Sigmoid colon (tissue), 4 donors: ENCODE results near the gene COP1.

Experiments used
- EP300 ChIP-seq, 4 donors: sonication (generic); formaldehyde crosslinking; IDR thresholded peaks; one replicate each; pipeline ENCODE4 v1.6.1; 2017; ENCODE audit warnings: antibody characterized with exemption in 4 of 4
- POLR2A ChIP-seq, 2 donors: fragments of 450-650 bp; IDR thresholded peaks; one replicate each; pipeline ENCODE4 v1.6.1; 2016; ENCODE audit warnings: antibody characterized with exemption in 2 of 2, mild to moderate bottlenecking in 2 of 2, moderate library complexity in 2 of 2
- POLR2AphosphoS5 ChIP-seq, 4 donors: sonication (generic); formaldehyde crosslinking; IDR thresholded peaks; one replicate each; pipeline ENCODE4 v1.6.1; 2017; ENCODE audit warnings: antibody characterized with exemption in 4 of 4
- TF ChIP-seq, protein P1 (sequence below), 4 experiments: fragments of 450-650 bp in 3 of 4; fragments of 200-600 bp in 1 of 4; IDR thresholded peaks; one replicate each; pipeline ENCODE4 v1.5.1; 2016 to 2019; ENCODE audit warnings: antibody characterized with exemption in 4 of 4, mild to moderate bottlenecking in 3 of 4, moderate library complexity in 2 of 4

DNA sequence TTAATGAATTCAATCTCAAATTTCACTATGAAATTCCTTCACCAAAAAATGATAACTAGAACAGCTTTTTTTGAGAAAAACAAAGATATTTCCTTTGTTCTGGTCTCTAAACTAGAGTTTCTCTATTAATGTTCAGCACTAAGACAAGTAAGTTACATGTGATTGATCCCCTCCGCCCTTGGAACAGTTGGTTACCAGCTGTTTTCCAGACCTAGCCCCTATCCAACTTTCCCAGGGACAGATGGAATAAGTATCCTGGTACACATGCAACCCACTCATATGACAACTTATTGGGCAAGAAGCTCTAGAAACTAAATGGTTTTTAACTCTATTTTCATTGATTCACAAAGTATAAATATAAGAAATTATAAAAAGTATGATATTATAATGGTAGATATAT lies 140.4 kb downstream of the COP1 start:
- TF ChIP-seq, protein P1, sequence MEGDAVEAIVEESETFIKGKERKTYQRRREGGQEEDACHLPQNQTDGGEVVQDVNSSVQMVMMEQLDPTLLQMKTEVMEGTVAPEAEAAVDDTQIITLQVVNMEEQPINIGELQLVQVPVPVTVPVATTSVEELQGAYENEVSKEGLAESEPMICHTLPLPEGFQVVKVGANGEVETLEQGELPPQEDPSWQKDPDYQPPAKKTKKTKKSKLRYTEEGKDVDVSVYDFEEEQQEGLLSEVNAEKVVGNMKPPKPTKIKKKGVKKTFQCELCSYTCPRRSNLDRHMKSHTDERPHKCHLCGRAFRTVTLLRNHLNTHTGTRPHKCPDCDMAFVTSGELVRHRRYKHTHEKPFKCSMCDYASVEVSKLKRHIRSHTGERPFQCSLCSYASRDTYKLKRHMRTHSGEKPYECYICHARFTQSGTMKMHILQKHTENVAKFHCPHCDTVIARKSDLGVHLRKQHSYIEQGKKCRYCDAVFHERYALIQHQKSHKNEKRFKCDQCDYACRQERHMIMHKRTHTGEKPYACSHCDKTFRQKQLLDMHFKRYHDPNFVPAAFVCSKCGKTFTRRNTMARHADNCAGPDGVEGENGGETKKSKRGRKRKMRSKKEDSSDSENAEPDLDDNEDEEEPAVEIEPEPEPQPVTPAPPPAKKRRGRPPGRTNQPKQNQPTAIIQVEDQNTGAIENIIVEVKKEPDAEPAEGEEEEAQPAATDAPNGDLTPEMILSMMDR (IDR thresholded peaks at IDR 0.05), result no peak
- TF ChIP-seq POLR2A (IDR thresholded peaks at IDR 0.05), result no peak
- no peak for TF ChIP-seq EP300 (IDR thresholded peaks at IDR 0.05)
- TF ChIP-seq POLR2AphosphoS5 (IDR thresholded peaks at IDR 0.05), result no peak
